Muscle layer of duodenum (tissue), 2 donors: ENCODE results near the gene ZNF835.

Experiments
- H3K27ac ChIP-seq: one replicate; pipeline ENCODE4 v1.7.0; 2013; ENCODE audit warnings: mild to moderate bottlenecking, low read length
- H3K27me3 ChIP-seq: one replicate; pipeline ENCODE4 v1.7.0; 2013; ENCODE audit warnings: low read depth, mild to moderate bottlenecking, control low read depth, low read length
- H3K36me3 ChIP-seq, 2 donors: one replicate each; pipeline ENCODE4 v1.7.0; 2013; ENCODE audit warnings: low read length in 2 of 2, control low read depth in 1 of 2, mild to moderate bottlenecking in 1 of 2; ENCODE audit not compliant: insufficient read depth in 2 of 2, control insufficient read depth in 1 of 2
- H3K4me1 ChIP-seq, 2 donors: one replicate each; pipeline ENCODE4 v1.7.0; 2013; ENCODE audit warnings: low read length in 2 of 2, mild to moderate bottlenecking in 2 of 2, control low read depth in 1 of 2, moderate library complexity in 1 of 2; ENCODE audit not compliant: insufficient read depth in 2 of 2, control insufficient read depth in 1 of 2
- H3K4me3 ChIP-seq, 2 donors: one replicate each; pipeline ENCODE4 v1.7.0; 2013; ENCODE audit warnings: low read length in 2 of 2, low read depth in 1 of 2, mild to moderate bottlenecking in 1 of 2
- H3K9me3 ChIP-seq, 2 donors: one replicate each; pipeline ENCODE4 v1.7.0; 2013; ENCODE audit warnings: low read length in 2 of 2, control low read depth in 1 of 2, mild to moderate bottlenecking in 1 of 2; ENCODE audit not compliant: control insufficient read depth in 1 of 2
- donor health status: healthy.

The ZNF835 gene

DNA sequence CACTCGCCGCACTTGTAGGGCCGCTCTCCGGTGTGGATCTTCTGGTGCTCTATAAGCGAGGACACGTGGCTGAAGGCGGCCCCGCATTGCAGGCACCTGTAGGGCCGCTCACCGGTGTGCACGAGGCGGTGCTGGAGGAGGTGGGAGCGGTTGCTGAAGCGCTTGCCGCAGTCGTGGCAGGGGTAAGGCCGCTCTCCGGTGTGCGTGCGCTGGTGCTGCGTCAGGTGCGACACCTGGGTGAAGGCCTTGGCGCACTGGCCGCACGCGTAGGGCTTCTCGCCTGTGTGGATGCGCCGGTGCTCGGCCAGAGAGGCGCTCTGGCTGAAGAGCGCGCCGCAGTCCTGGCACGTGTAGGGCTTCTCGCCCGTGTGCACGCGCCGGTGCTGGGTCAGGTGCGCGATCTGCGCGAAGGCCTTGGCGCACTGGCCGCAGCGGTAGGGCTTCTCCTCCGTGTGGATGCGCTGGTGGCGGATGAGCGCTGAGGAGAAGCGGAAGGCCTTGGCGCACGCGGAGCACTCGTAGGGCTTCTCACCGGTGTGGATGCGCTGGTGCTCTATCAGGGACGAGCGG, 7.5 kb downstream of the ZNF835 start:
- H3K36me3 ChIP-seq, result peaks cover 0 to 27% of the 10 kb centered on the region in 2 donors
- no peaks in the 10 kb centered on the region for H3K4me1 ChIP-seq
- no peak overlapping the region for H3K27ac ChIP-seq
- no peaks in the 10 kb centered on the region for H3K27me3 ChIP-seq
- no peak overlapping the region for H3K4me3 ChIP-seq
- peaks cover 0 to 6% of the 10 kb centered on the region in 2 donors for H3K9me3 ChIP-seq

DNA sequence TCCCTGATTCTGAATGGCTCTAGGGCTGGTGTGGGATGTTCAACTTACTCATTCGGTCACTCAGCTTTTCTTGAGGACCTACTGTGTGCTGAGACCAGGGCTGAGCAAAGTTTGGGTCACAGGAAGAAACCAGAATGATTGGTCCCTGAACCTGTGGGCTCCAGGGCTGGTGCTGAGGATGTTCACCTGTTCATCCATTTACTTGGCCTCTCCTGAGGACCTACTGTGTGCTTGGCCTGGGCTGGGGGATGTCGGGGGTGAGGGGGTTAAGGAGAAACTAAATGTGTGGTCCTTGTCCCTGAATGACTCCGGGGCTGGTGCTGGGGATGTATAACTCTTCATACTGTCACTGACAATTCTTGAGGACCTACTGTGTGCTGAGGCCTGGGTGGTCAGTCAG, 10.3 kb downstream of the ZNF835 start:
- Histone ChIP-seq H3K27ac (no peak overlapping the region), H3K4me3 (no peak overlapping the region), H3K27me3 (no peaks in the 10 kb centered on the region), H3K36me3 (peaks cover 0 to 23% of the 10 kb centered on the region in 2 donors), H3K4me1 (no peaks in the 10 kb centered on the region), H3K9me3 (no peaks in the 10 kb centered on the region)

DNA sequence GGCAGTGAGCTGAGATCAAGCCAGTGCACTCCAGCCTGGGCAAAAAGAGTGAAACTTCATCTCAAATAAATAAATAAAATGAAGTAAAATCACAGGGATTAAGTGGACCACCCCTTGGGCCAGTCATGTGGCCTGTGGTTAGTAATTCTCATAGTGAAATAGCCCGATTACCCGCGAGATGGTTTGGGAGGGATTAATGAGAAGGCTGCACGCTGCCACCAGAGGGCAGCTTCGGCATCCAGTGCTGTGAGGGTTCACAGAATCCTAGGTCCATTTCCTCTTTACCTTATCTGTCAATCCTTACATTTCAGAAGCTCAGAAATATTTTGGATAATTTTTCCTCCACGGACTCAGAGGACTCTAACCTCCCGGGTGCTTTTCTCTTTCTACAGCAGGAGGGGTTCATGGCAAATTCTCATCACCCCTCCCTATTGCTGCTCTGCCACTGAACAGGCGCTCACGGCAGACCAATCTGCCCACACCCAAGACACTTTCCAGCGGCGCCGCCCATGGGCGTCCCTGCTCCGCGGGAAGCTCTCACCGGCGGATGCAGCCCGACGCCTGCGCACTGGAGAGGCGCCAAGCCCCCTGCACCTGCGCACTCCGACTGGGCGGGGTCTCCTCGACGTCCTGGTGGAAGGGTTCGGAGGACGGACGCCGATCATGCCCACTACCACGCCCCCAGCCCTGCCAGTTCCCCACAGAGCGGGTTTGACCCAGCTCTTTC, 11.0 kb downstream of the ZNF835 start:
- H3K4me1 ChIP-seq, result no peaks in the 10 kb centered on the region
- H3K27ac ChIP-seq, result no peak overlapping the region
- no peaks in the 10 kb centered on the region for H3K27me3 ChIP-seq
- peaks cover 0 to 2% of the 10 kb centered on the region in 2 donors for H3K9me3 ChIP-seq
- peaks cover 0 to 23% of the 10 kb centered on the region in 2 donors for H3K36me3 ChIP-seq
- H3K4me3 ChIP-seq, result peak overlapping the region in 1 of 2 donors; percentile 51

DNA sequence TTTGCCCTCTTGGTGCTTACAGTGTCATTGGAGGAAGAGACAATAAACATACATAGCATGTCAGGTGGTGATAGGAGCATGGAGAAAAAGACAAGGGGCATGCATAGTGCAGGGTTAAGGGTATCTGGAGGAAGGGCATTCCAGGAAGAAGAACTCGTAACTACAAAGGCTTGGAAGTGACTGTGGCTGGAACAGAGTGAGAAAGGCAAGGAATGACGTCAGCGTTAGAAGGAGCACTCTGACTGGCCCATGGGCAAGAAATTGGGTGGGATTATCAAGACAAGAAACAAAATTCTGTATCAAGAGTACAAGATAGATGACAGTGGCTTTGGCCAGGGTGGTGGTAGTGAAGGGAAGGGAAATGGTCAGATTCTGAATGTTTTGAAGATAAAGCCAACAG, 17.4 kb downstream of the ZNF835 start:
- no peaks in the 10 kb centered on the region for H3K4me1 ChIP-seq
- H3K9me3 ChIP-seq, result peaks cover 0 to 2% of the 10 kb centered on the region in 2 donors
- H3K36me3 ChIP-seq, result no peaks in the 10 kb centered on the region
- no peak overlapping the region for H3K27ac ChIP-seq
- H3K27me3 ChIP-seq, result no peaks in the 10 kb centered on the region
- H3K4me3 ChIP-seq, result no peak overlapping the region

DNA sequence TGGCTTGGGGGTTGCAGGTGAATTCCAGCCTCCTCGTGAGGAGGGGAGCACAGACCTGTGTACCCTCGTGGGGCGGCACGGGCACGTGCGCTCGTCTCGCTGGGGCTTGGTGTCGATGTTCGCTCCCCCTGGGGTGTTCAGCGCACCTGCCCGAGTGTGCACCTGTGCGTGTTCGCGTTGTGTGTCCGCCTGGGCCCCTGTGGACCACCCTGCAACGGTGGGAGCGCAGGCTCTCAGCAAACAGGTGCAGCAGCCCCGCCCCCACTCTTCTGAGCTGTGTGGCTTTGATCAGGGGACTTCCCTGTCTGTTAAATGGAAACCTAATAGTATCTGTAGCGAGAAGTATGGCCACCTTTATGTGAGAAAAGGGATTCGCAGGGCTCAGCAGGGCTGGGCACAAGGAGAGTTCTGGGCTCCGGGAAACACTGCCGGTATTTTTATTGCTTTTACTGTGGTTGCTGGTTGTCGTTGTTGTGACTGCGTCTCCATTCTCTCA, 28.0 kb downstream of the ZNF835 start:
- peaks cover 3 to 14% of the 10 kb centered on the region in 2 donors for H3K9me3 ChIP-seq
- no peak overlapping the region for H3K4me3 ChIP-seq
- peaks cover 0 to 10% of the 10 kb centered on the region in 2 donors for H3K36me3 ChIP-seq
- no peaks in the 10 kb centered on the region for H3K27me3 ChIP-seq
- no peak overlapping the region for H3K27ac ChIP-seq
- no peaks in the 10 kb centered on the region for H3K4me1 ChIP-seq

DNA sequence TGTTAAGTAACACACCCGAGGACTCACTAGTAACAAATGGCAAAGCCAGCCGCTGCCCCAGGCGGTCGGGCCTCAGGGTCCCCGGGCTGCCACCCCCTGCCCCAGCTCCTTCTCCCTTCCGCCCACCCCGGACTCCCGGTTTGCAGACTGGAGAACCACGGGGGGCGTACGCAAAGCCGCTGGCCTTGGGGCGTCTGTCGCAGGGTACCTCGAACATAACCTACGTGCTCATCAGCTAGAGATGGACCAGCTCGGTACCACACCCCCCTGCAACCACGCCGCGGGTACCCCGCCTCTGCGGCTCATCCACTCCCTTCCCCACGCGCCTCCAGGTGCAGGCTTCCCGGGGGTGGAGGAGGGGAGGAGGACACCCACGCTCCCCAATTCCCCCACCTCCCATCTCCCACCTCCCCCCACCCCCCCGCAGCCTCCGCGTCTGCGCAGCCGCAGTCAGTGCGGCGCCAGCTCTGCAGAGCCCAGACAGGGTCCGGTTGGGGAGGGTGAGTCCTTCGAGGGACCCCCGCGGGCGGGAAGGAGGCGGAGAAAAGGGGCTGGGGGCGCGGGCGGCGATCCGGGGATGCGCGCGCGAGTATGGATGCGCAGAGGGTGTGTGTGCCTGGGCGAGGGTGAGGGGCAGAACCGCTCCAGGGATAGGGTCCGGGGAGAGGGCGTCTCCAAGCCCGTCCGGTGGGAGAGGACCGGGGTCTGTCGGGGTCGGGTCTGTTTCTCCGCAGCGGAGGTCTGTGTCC, 28.7 kb downstream of the ZNF835 start, which contains the start of gene SMIM17:
Gene SMIM17 (plus strand): TSS at position 449 of the 749 bp plus-strand sequence. CDS start 2,509 bp downstream, outside the sequence.
- Histone ChIP-seq H3K4me3 (no peak within 1 kb of the TSS), H3K27me3 (no peaks in the 10 kb centered on the region), H3K9me3 (peaks cover 3 to 20% of the 10 kb centered on the region in 2 donors)

DNA sequence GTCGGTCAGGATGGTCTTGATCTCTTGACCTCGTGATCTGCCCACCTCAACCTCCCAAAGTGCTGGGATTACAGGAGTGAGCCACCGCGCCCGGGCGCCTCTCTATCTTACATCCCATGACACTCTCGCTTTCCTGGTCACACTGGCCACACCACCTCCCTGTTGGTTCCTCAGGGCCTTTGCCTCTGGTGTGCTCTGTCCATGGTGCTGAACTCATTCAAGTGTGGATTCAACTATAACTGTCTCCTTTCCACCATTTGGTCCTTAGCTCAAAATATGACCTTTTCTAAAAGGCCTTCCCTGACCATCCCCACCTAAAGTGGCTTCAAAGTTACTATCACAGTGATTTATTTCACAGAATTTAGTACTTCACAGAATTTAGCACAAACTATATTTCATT, 32.3 kb downstream of the ZNF835 start:
- Histone ChIP-seq H3K27ac (no peak overlapping the region), H3K27me3 (no peaks in the 10 kb centered on the region), H3K36me3 (no peaks in the 10 kb centered on the region), H3K4me3 (no peak overlapping the region), H3K9me3 (peaks cover 4 to 21% of the 10 kb centered on the region in 2 donors), H3K4me1 (no peaks in the 10 kb centered on the region)

More for the DNA sequence above, 28.7 kb downstream of the ZNF835 start, which contains the start of gene SMIM17:
- H3K36me3 ChIP-seq, result peaks cover 0 to 10% of the 10 kb centered on the region in 2 donors
- H3K4me1 ChIP-seq, result no peaks in the 10 kb centered on the region
- no peak within 1 kb of the TSS for H3K27ac ChIP-seq

DNA sequence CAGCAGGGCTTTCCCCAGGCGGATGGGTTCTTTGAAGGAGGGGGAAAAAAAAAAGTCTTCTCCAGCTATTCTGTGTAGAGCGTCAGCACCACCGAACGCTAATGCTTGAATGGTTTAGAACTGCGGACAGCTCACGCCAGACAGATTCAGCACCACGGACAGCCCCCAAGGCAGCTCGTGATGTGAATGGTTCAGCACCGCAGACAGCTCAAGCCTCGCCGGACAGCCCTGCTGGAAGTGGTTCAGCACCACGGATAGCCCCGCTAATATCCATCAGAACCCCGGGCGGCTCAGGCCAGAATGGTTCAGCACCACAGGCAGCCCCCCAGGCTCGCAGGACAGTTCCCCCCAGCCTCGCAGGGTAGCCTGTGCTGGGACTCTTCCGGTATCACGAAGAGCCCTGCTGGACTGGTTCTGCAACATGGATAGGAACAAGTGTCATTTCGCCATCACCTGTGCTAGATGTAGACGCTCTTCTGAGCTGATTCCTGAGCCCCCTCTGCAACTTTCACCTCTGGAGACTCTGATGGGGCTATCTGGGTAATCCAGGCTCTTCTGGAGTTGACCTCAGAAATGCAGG, 33.5 kb downstream of the ZNF835 start:
- Histone ChIP-seq H3K27ac (no peak overlapping the region), H3K9me3 (peaks cover 15 to 31% of the 10 kb centered on the region in 2 donors)

DNA sequence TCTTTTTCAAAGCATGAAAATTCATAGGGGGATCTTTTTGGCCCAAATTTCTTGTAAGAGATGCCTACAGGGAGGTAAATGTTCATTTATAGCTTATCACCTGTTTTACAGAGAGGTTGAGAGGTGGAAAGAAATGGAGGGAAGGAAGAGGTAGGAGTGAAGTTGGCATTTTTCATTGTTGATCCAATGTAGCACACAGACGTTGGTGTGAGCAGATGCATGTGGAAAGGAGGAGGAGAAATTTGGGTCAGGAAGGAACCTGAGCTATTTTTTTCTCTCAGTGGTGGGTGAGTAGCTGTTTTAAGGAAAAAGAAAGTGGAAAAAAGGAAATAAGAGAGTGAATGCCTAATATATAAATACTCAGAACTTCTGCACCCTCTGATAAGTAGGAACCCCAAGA, 38.5 kb downstream of the ZNF835 start:
- Histone ChIP-seq H3K4me3 (no peak overlapping the region), H3K4me1 (no peaks in the 10 kb centered on the region), H3K27me3 (no peaks in the 10 kb centered on the region), H3K9me3 (peaks cover 25 to 54% of the 10 kb centered on the region in 2 donors), H3K27ac (no peak overlapping the region), H3K36me3 (peaks cover 0 to 3% of the 10 kb centered on the region in 2 donors)

More for the DNA sequence above, 33.5 kb downstream of the ZNF835 start:
- H3K27me3 ChIP-seq, result no peaks in the 10 kb centered on the region
- peaks cover 0 to 3% of the 10 kb centered on the region in 2 donors for H3K36me3 ChIP-seq
- H3K4me1 ChIP-seq, result no peaks in the 10 kb centered on the region
- H3K4me3 ChIP-seq, result no peak overlapping the region

DNA sequence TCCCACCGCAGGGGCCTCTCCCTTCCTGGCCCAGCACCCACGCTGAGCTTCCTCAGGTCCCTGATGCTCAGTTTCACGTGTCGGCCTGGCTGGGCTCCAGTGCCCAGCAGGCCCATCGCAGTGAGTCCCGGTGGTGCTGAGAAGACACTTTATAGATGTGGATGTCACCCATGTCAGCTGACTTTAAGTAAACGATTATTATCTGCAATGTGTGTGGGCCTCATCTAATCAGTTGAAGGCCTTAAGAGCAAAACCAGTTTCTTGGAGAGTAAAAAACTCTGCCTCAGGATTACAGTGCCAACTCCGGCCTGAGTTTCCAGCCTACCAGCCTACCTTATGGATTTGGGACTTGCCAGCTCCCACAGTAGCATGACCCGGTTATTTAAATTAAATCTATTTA, 45.8 kb downstream of the ZNF835 start:
- Histone ChIP-seq H3K27me3 (no peaks in the 10 kb centered on the region), H3K4me1 (no peaks in the 10 kb centered on the region), H3K27ac (no peak overlapping the region), H3K9me3 (peaks cover 15 to 58% of the 10 kb centered on the region in 2 donors), H3K4me3 (no peak overlapping the region), H3K36me3 (peaks cover 16 to 52% of the 10 kb centered on the region in 2 donors)

DNA sequence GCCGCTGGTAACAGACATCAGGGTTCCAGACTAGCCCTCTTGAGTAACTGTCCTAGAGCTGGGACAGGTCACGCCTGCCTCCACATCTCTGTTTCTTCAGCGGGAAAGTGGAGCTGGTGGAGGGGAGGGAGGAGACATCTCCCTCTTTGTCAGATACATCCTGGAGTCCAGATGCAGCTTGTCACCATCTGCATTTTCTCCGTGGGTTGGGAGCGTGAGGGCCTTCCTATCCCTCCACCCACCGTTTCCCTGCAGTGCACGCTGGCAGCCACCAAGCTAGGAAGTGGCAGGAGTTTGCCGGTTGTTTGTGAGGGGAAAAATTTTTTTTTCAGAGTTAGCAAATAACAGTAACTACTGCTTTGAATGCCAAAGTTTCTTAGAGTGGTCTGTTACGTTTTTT, 48.6 kb downstream of the ZNF835 start:
- H3K27ac ChIP-seq, result no peak overlapping the region
- H3K4me1 ChIP-seq, result no peaks in the 10 kb centered on the region
- no peaks in the 10 kb centered on the region for H3K27me3 ChIP-seq
- H3K36me3 ChIP-seq, result peaks cover 19 to 62% of the 10 kb centered on the region in 2 donors
- peaks cover 16 to 44% of the 10 kb centered on the region in 2 donors for H3K9me3 ChIP-seq
- no peak overlapping the region for H3K4me3 ChIP-seq
